H1 (cell line): ENCODE results near the gene FBXO2. TPM values are rescaled to one million over a fixed set of nuclear protein-coding genes. Genes with fewer than 3 reads are reported as not detected.
A peak's percentile ranks its signal among the peaks of the same experiment; 100 is the strongest.

ENCODE experiments used
- CTCF ChIA-PET: fragments of 300-600 bp; sonication (Branson Sonifier 250); formaldehyde crosslinking; loops from one replicate; lab custom pipeline; 2021; ENCODE audit not compliant: partially characterized antibody; lab: Charles Lee
- POLR2A ChIA-PET: fragments of 300-600 bp; sonication (Branson Sonifier 250); formaldehyde crosslinking; loops from one replicate; lab custom pipeline; 2021; ENCODE audit warnings: inconsistent platforms; ENCODE audit not compliant: partially characterized antibody; lab: Charles Lee
- DNase-seq, 2 experiments: peaks; one replicate each; pipeline versions ENCODE4 v3.0.0 to v3.0.0-alpha.2; 2010 to 2022; ENCODE audit warnings: low spot score in 2 of 2, low read depth in 1 of 2, mixed read lengths in 1 of 2
- FAIRE-seq: peaks from 2 replicates; lab custom pipeline; 2011; peaks lifted over from hg19 to GRCh38; lab: Jason Lieb, UNC
- H2AFZ ChIP-seq: 2 replicates; pipeline ENCODE4 v1.8.1; 2012; ENCODE audit warnings: low read length, inconsistent platforms
- H2AK5ac ChIP-seq: 2 replicates; pipeline ENCODE4 v1.6.1; 2013; ENCODE audit warnings: low read depth, low read length
- H2BK120ac ChIP-seq: replicated peaks from 2 replicates; pipeline ENCODE3; 2013; ENCODE audit warnings: low read depth, low read length, inconsistent platforms
- H2BK12ac ChIP-seq: 2 replicates; pipeline ENCODE4 v1.6.1; 2013; ENCODE audit warnings: low read depth, low read length
- H2BK15ac ChIP-seq: 2 replicates; pipeline ENCODE4 v1.6.1; 2013; ENCODE audit warnings: low read length
- H2BK20ac ChIP-seq: 2 replicates; pipeline ENCODE4 v1.6.1; 2013; ENCODE audit warnings: low read length
- H2BK5ac ChIP-seq: 2 replicates; pipeline ENCODE4 v1.6.1; 2013; ENCODE audit warnings: low read depth, low read length
- H3K14ac ChIP-seq: 2 replicates; pipeline ENCODE4 v1.6.1; 2013; ENCODE audit warnings: inconsistent platforms; ENCODE audit not compliant: insufficient read length
- H3K18ac ChIP-seq: 2 replicates; pipeline ENCODE4 v1.6.1; 2013; ENCODE audit warnings: low read length; ENCODE audit errors: extremely low read depth
- H3K23ac ChIP-seq: 2 replicates; pipeline ENCODE4 v1.6.1; 2013; ENCODE audit warnings: inconsistent platforms; ENCODE audit not compliant: insufficient read length
- H3K23me2 ChIP-seq: 2 replicates; pipeline ENCODE4 v1.6.1; 2013; ENCODE audit warnings: low read depth, low read length
- H3K27ac ChIP-seq: 2 replicates; pipeline ENCODE4 v1.6.1; 2011; ENCODE audit warnings: low read depth, low read length, inconsistent platforms
- H3K27me3 ChIP-seq, 4 experiments: replicated peaks in 1 of 4; 1 replicate in 1 of 4; 2 replicates in 3 of 4; pipeline versions ENCODE4 v1.6.1 to v1.8.1; 2011 to 2013; ENCODE audit warnings: low read length in 3 of 4, mild to moderate bottlenecking in 3 of 4, inconsistent platforms in 2 of 4, mixed read lengths in 2 of 4, moderate library complexity in 1 of 4; ENCODE audit not compliant: control insufficient read depth in 3 of 4, insufficient read depth in 3 of 4; ENCODE audit errors: extremely low read depth in 1 of 4
- H3K36me3 ChIP-seq, 4 experiments: 2 replicates each; pipeline versions ENCODE4 v1.6.1 to v1.8.1; 2011 to 2013; ENCODE audit warnings: mild to moderate bottlenecking in 4 of 4, low read length in 3 of 4, moderate library complexity in 2 of 4, control low read depth in 1 of 4, inconsistent platforms in 1 of 4; ENCODE audit not compliant: insufficient read depth in 4 of 4, control insufficient read depth in 2 of 4
- H3K4ac ChIP-seq: replicated peaks from 2 replicates; pipeline ENCODE3; 2013; ENCODE audit warnings: low read length, low read depth, mixed read lengths, inconsistent platforms; ENCODE audit not compliant: insufficient read length
- H3K4me1 ChIP-seq, 4 experiments: replicated peaks in 1 of 4; 1 replicate in 1 of 4; 2 replicates in 3 of 4; pipeline versions ENCODE4 v1.6.1 to v1.8.1; 2011 to 2013; ENCODE audit warnings: low read length in 3 of 4, inconsistent platforms in 2 of 4, mixed read lengths in 1 of 4; ENCODE audit not compliant: insufficient read depth in 4 of 4, control insufficient read depth in 3 of 4
- H3K4me2 ChIP-seq, 2 experiments: 2 replicates each; pipeline versions ENCODE4 v1.6.1 to v1.8.1; 2011 to 2013; ENCODE audit warnings: low read depth in 2 of 2, low read length in 2 of 2, control low read depth in 1 of 2, inconsistent platforms in 1 of 2, mild to moderate bottlenecking in 1 of 2; ENCODE audit not compliant: insufficient read depth in 1 of 2
- H3K4me3 ChIP-seq, 4 experiments: fragments of 200-600, 300-600 bp in 1 of 4; sonication (generic), shearing (Covaris generic), sonication (Bioruptor Twin) in 1 of 4; 2 replicates each; pipeline versions ENCODE4 v1.5.1 to v1.8.1; 2011 to 2016; ENCODE audit warnings: low read length in 4 of 4, low read depth in 3 of 4, control low read depth in 2 of 4, inconsistent platforms in 2 of 4, mild to moderate bottlenecking in 2 of 4, mixed read lengths in 1 of 4, moderate library complexity in 1 of 4; ENCODE audit not compliant: insufficient read depth in 2 of 4; ENCODE audit errors: extremely low read depth in 1 of 4
- H3K56ac ChIP-seq: replicated peaks from 2 replicates; pipeline ENCODE3; 2013; ENCODE audit warnings: low read depth, mild to moderate bottlenecking, mixed read lengths, low read length, inconsistent platforms; ENCODE audit not compliant: insufficient read length
- H3K79me1 ChIP-seq: 2 replicates; pipeline ENCODE4 v1.6.1; 2013; ENCODE audit warnings: low read depth, low read length, control low read depth
- H3K79me2 ChIP-seq, 2 experiments: 2 replicates each; pipeline versions ENCODE4 v1.6.1 to v1.8.1; 2012 to 2013; ENCODE audit warnings: low read length in 2 of 2, mild to moderate bottlenecking in 2 of 2, inconsistent platforms in 1 of 2; ENCODE audit not compliant: insufficient read depth in 2 of 2, control insufficient read depth in 1 of 2
- H3K9ac ChIP-seq, 4 experiments: replicated peaks in 1 of 4; 1 replicate in 1 of 4; 2 replicates in 3 of 4; pipeline versions ENCODE4 v1.6.1 to v1.8.1; 2011 to 2013; ENCODE audit warnings: low read depth in 3 of 4, low read length in 3 of 4, control low read depth in 2 of 4, mild to moderate bottlenecking in 2 of 4, moderate library complexity in 2 of 4, inconsistent platforms in 1 of 4; ENCODE audit errors: extremely low read depth in 1 of 4
- H3K9me3 ChIP-seq, 2 experiments: 2 replicates each; pipeline versions ENCODE4 v1.6.1 to v1.8.1; 2012 to 2013; ENCODE audit warnings: mild to moderate bottlenecking in 2 of 2, moderate library complexity in 2 of 2, control low read depth in 1 of 2, inconsistent platforms in 1 of 2, low read depth in 1 of 2, low read length in 1 of 2, mixed read lengths in 1 of 2; ENCODE audit not compliant: insufficient read depth in 2 of 2
- H4K20me1 ChIP-seq, 2 experiments: replicated peaks in 1 of 2; 2 replicates each; pipeline versions ENCODE3 to v1.8.1; 2011 to 2013; ENCODE audit warnings: inconsistent platforms in 2 of 2, low read length in 2 of 2, mild to moderate bottlenecking in 1 of 2; ENCODE audit not compliant: insufficient read depth in 2 of 2, control insufficient read depth in 1 of 2
- H4K5ac ChIP-seq: 2 replicates; pipeline ENCODE4 v1.6.1; 2013; ENCODE audit warnings: low read length, low read depth, mixed read lengths, inconsistent platforms; ENCODE audit not compliant: insufficient read length
- H4K8ac ChIP-seq: 2 replicates; pipeline ENCODE4 v1.8.0; 2013; ENCODE audit warnings: mild to moderate bottlenecking, moderate library complexity, low read length, inconsistent platforms; ENCODE audit not compliant: insufficient read depth; ENCODE audit errors: extremely low read depth
- H4K91ac ChIP-seq: replicated peaks from 2 replicates; pipeline ENCODE3; 2013; ENCODE audit warnings: low read length, mixed read lengths, inconsistent platforms; ENCODE audit not compliant: insufficient read length
- EP300 ChIP-seq, 2 experiments: IDR thresholded peaks; 1 replicate in 1 of 2; 2 replicates in 1 of 2; pipeline ENCODE4 v1.6.1; 2011 to 2012; ENCODE audit warnings: low read depth in 2 of 2, low read length in 2 of 2, mild to moderate bottlenecking in 2 of 2, borderline replicate concordance in 1 of 2, inconsistent platforms in 1 of 2, moderate library complexity in 1 of 2
- FOSL1 ChIP-seq: IDR thresholded peaks from 2 replicates; pipeline ENCODE4 v1.6.1; 2011; ENCODE audit warnings: mild to moderate bottlenecking, low read depth, low read length, moderate library complexity; ENCODE audit not compliant: insufficient read depth
- GABPA ChIP-seq: IDR thresholded peaks from 2 replicates; pipeline ENCODE4 v1.6.1; 2011; ENCODE audit warnings: mild to moderate bottlenecking, low read length, moderate library complexity, borderline replicate concordance; ENCODE audit not compliant: insufficient read depth
- KDM1A ChIP-seq: fragments of 200-600, 300-600 bp; sonication (generic); IDR thresholded peaks from 2 replicates; pipeline ENCODE4 v1.7.1; 2016; ENCODE audit warnings: mild to moderate bottlenecking, low read length, borderline replicate concordance
- KDM5A ChIP-seq: fragments of 200-600 bp; IDR thresholded peaks from 2 replicates; pipeline ENCODE4 v1.7.1; 2012; ENCODE audit warnings: mild to moderate bottlenecking, low read length, inconsistent platforms, mixed read lengths
- RBBP5 ChIP-seq: IDR thresholded peaks from 2 replicates; pipeline ENCODE4 v1.7.1; 2012; ENCODE audit warnings: low read depth, mild to moderate bottlenecking, inconsistent platforms, low read length, moderate library complexity, borderline replicate concordance
- SIN3A ChIP-seq, 2 experiments: IDR thresholded peaks in 1 of 2; conservative IDR thresholded peaks in 1 of 2; 2 replicates each; pipeline ENCODE4 v1.6.1; 2011 to 2012; ENCODE audit warnings: low read length in 2 of 2, improper control_type of control experiment in 1 of 2, low read depth in 1 of 2, mild to moderate bottlenecking in 1 of 2
- SIX5 ChIP-seq: IDR thresholded peaks from 2 replicates; pipeline ENCODE4 v1.6.1; 2011; ENCODE audit warnings: mild to moderate bottlenecking, low read depth, low read length
- SP1 ChIP-seq: IDR thresholded peaks from 2 replicates; pipeline ENCODE4 v1.6.1; 2011; ENCODE audit warnings: low read depth, low read length
- TCF12 ChIP-seq: IDR thresholded peaks from 2 replicates; pipeline ENCODE4 v1.6.1; 2011; ENCODE audit warnings: low read depth, mild to moderate bottlenecking, low read length
- USF2 ChIP-seq: IDR thresholded peaks from 2 replicates; pipeline ENCODE4 v1.6.1; 2011; ENCODE audit warnings: low read length, improper control_type of control experiment
- WGBS, 2 experiments: shearing (Covaris generic) in 1 of 2; methylation state at CpG; one replicate each; pipeline versions ENCODE4 v1.1.6 to v1.1.7; 2013 to 2015; ENCODE audit warnings: low lambda C conversion rate in 2 of 2, mixed read lengths in 2 of 2, inconsistent platforms in 1 of 2, low coverage in 1 of 2, missing lambda C conversion rate in 1 of 2; ENCODE audit not compliant: insufficient replicate concordance in 2 of 2, insufficient coverage in 1 of 2, insufficient read length in 1 of 2; ENCODE audit errors: extremely low coverage in 1 of 2, missing lambda C conversion rate in 1 of 2; 5-methylcytosine and 5-hydroxymethylcytosine counted together
- polyA plus RNA-seq, 7 experiments: library from polyadenylated mRNA; depleted of rRNA in 3 of 7; stranded (reverse) in 5 of 7; unstranded in 2 of 7; fragments of >200 nt in 5 of 7; fragments of 200-250 nt in 2 of 7; gene quantifications; 1 replicate in 5 of 7; 2 replicates in 1 of 7; 4 replicates in 1 of 7; pipeline versions ENCODE4 v1.2.1 to v1.2.3, GENCODE V29; 2011 to 2013; ENCODE audit warnings: missing spikeins in 2 of 7, mixed read lengths in 2 of 7
- total RNA-seq: library from RNA; stranded (reverse); fragmentation: NEBNext Ultra II Directional; extraction: Animal tissue kit (Norgen Biotek cat#: 25700); gene quantifications from 2 replicates; pipeline ENCODE4 v1.2.1, GENCODE V29; 2021

Gene FBXO2
- total and polyA plus RNA-seq, 2 of the 8 experiments (the other 6 are each of a cell fraction or from before 2014, with no cell fraction given) = 51.3 to 57.9 TPM

- FAIRE-seq (no peak), DNase-seq (peak in 1 of 2 experiments; percentile 88)
- H4K8ac ChIP-seq = no peak overlapping the region
- H3K4me1 ChIP-seq = peaks cover 6 to 32% (median 29%) of the 10 kb centered on the region in 4 experiments
- no peak overlapping the region for H2AFZ ChIP-seq
- no peak overlapping the region for H3K14ac ChIP-seq
- peak overlapping the region; percentile 46 to 50; a peak in 3 of 4 replicates for H3K4me2 ChIP-seq
- H2BK5ac ChIP-seq = no peak overlapping the region; the same call in 1 of the 2 replicates
- no peak overlapping the region for H3K23ac ChIP-seq
- no peak overlapping the region for H3K56ac ChIP-seq
- 71% methylated on average over 12 of the region's 30 CpGs; no CpG with 5 or more reads in 1 of the 2 experiments for WGBS, 2 experiments
- no peaks in the 10 kb centered on the region; a peak in 1 of 8 replicates for H3K36me3 ChIP-seq
- no peak overlapping the region for H3K4me3 ChIP-seq
- no peak overlapping the region for H3K9ac ChIP-seq
- no peaks in the 10 kb centered on the region for H3K9me3 ChIP-seq
- ChIA-PET POLR2A (interaction anchor here (0.9 to 3.1 kb wide), 4 partner anchors 20 to 261 kb away, joined by 3 to 14 read pairs (median 4); no protein-coding TSS in a partner anchor), CTCF (interaction anchor here (0.5 to 3.4 kb wide), 9 partner anchors 10 to 170 kb away, joined by 3 to 14 read pairs (median 3); partner anchors contain the start of genes DISP3 and FBXO6)
- no peak overlapping the region for H2BK15ac ChIP-seq
- no peak overlapping the region; the same call in 1 of the 2 replicates for H2AK5ac ChIP-seq
- no peak overlapping the region for H4K5ac ChIP-seq
- no peak overlapping the region for H2BK120ac ChIP-seq
- peaks cover 3% of the 10 kb centered on the region for H3K79me1 ChIP-seq
- H4K20me1 ChIP-seq = peaks cover 3 to 15% of the 10 kb centered on the region in 2 experiments
- no peak overlapping the region for H2BK20ac ChIP-seq
- H2BK12ac ChIP-seq = no peak overlapping the region
- peaks cover 2% of the 10 kb centered on the region; the same call in 1 of the 2 replicates for H3K23me2 ChIP-seq
- H3K18ac ChIP-seq = no peak overlapping the region
- peaks cover 0 to 4% (median 2%) of the 10 kb centered on the region in 4 experiments; a peak in 2 of 7 replicates for H3K27me3 ChIP-seq
- peaks cover 0 to 7% of the 10 kb centered on the region in 2 experiments; a peak in 1 of 4 replicates for H3K79me2 ChIP-seq
- no peak overlapping the region for H3K27ac ChIP-seq
- H3K4ac ChIP-seq = no peak overlapping the region
- H4K91ac ChIP-seq = no peak overlapping the region
- TF ChIP-seq SP1 (no peak), TCF12 (no peak), FOSL1 (no peak), RBBP5 (no peak), EP300 (IDR thresholded peaks at IDR 0.05; ENCODE audit: borderline replicate concordance in 1 of 2, low read depth in 2 of 2, low read length in 2 of 2) (no peak), KDM1A (no peak), KDM5A (no peak), SIN3A (conservative IDR thresholded peaks at IDR 0.05 in 1 of 2, IDR thresholded peaks at IDR 0.05 in 1 of 2; ENCODE audit: low read depth in 1 of 2, low read length in 2 of 2) (no peak), USF2 (no peak), SIX5 (no peak), GABPA (no peak)
These were observed 5.5 kb downstream of the FBXO2 start for GRCh38 chr1:11648732-11649158.
